ENCODE results near the gene CKLF. TPM values are rescaled to one million over a fixed set of nuclear protein-coding genes. Genes with fewer than 3 reads are reported as not detected.

Gene CKLF
- total RNA-seq, 1 experiment from 2014 or later = 47.9 TPM

GRCh38 chr16:66549284-66550131 is 2.9 kb upstream of the CKLF start, which contains the start of gene TK2:
TK2 (minus strand) TSS chr16:66550122; CDS start chr16:66550061, 61 bp downstream.
- Histone ChIP-seq H3K9me3 (ENCODE audit: low read length) (no peaks in the 10 kb centered on the region), H3K4me3 (ENCODE audit: low read length) (peak within 1 kb of the TSS; percentile 70), H3K27me3 (ENCODE audit: low read length) (no peaks in the 10 kb centered on the region), H4K20me1 (ENCODE audit: low read length) (no peaks in the 10 kb centered on the region), H3K27ac (ENCODE audit: low read length) (no peak within 1 kb of the TSS; the same call in 1 of the 2 replicates), H3K4me2 (ENCODE audit: low read length) (peak within 1 kb of the TSS; percentile 76), H2AFZ (ENCODE audit: low read length) (peak within 1 kb of the TSS; percentile 92), H3K36me3 (ENCODE audit: low read depth, low read length) (no peaks in the 10 kb centered on the region), H3F3A (ENCODE audit: low read length, unreplicated experiment) (no peaks in the 10 kb centered on the region), H3K4me1 (ENCODE audit: insufficient read depth, low read length) (peaks cover 21% of the 10 kb centered on the region), H3K9ac (ENCODE audit: low read length) (peak within 1 kb of the TSS; percentile 80), H3K9me2 (replicated peaks; ENCODE audit: low read length) (no peaks in the 10 kb centered on the region), H3K79me2 (ENCODE audit: low read length) (peaks cover 20% of the 10 kb centered on the region)
- ChIA-PET CTCF (interaction anchor here (0.5 kb wide), 1 partner anchor 10 kb away, joined by 7 read pairs; no protein-coding TSS in a partner anchor), POLR2A (ENCODE audit: unreplicated experiment) (no interaction called here)
- TSS peak; percentile 44 for BruUV-seq (replicated peaks)
- TF ChIP-seq EZH2 (IDR thresholded peaks at IDR 0.05; ENCODE audit: low read length, unreplicated experiment) (no peak), CTCF (conservative IDR thresholded peaks at IDR 0.05; ENCODE audit: low read depth, low read length) (peak; percentile 26; the same call in 1 of the 2 replicates)
- DNase-seq (peak; percentile 30), ATAC-seq (peak; percentile 76)
- intact Hi-C loops (cut with micrococcal nuclease) = loop anchor here (2.0 to 5.0 kb wide), 2 partner anchors 27 to 42 kb away; no protein-coding TSS in a partner anchor

- no peak overlapping the region for H3K27ac ChIP-seq (ENCODE audit: low read length)
- no peak overlapping the region for H3K4me3 ChIP-seq (ENCODE audit: low read length)
- intact Hi-C loops (cut with micrococcal nuclease) = loop anchor here (2.0 to 5.0 kb wide), 2 partner anchors 29 to 44 kb away; no protein-coding TSS in a partner anchor
- H3K9me3 ChIP-seq (ENCODE audit: low read length) = no peaks in the 10 kb centered on the region
- H3K4me2 ChIP-seq (ENCODE audit: low read length) = no peak overlapping the region
- H3K4me1 ChIP-seq (ENCODE audit: insufficient read depth, low read length) = peaks cover 21% of the 10 kb centered on the region
- H3K9ac ChIP-seq (ENCODE audit: low read length) = no peak overlapping the region
- ATAC-seq (no peak), DNase-seq (peak; percentile 37)
- no peaks in the 10 kb centered on the region for H3K27me3 ChIP-seq (ENCODE audit: low read length)
- no peaks in the 10 kb centered on the region for H3K36me3 ChIP-seq (ENCODE audit: low read depth, low read length)
- POLR2A ChIA-PET (ENCODE audit: unreplicated experiment) = interaction anchor here (0.6 kb wide), 1 partner anchor 151 kb away, joined by 13 read pairs; no protein-coding TSS in a partner anchor
- CTCF ChIA-PET = no interaction called here
- H4K20me1 ChIP-seq (ENCODE audit: low read length) = no peaks in the 10 kb centered on the region
- H3K9me2 ChIP-seq (replicated peaks; ENCODE audit: low read length) = no peaks in the 10 kb centered on the region
- no peaks in the 10 kb centered on the region for H3F3A ChIP-seq (ENCODE audit: low read length, unreplicated experiment)
- no TSS peak for BruUV-seq (replicated peaks)
- TF ChIP-seq EZH2phosphoT487 (IDR thresholded peaks at IDR 0.05; ENCODE audit: borderline replicate concordance, low read length) (no peak), EZH2 (IDR thresholded peaks at IDR 0.05; ENCODE audit: low read length, unreplicated experiment) (no peak), CTCF (conservative IDR thresholded peaks at IDR 0.05; ENCODE audit: low read depth, low read length) (0 out of 2 replicates have a peak, but pooled peaks have one; percentile 32)
- H3K79me2 ChIP-seq (ENCODE audit: low read length) = peaks cover 28% of the 10 kb centered on the region
- no peak overlapping the region for H2AFZ ChIP-seq (ENCODE audit: low read length)
These were observed 1.0 kb upstream of the CKLF start for GRCh38 chr16:66551348-66551759.
